Activated naive CD4-positive, alpha-beta T cell treated with anti-CD3 and anti-CD28 coated beads, Interleukin-2, amount 50 U/mL, for 72 hours (primary cell): Measurements from ENCODE around the gene PLCB2. TPM values are rescaled to one million over a fixed set of nuclear protein-coding genes. Genes with fewer than 3 reads are reported as not detected.

Source experiments
- ATAC-seq, 2 donors: fragments of 150-1000 bp; cut with Tn5 transposase; 2 replicates each; pipeline ENCODE4 v1.10.0; 2021; ENCODE audit warnings: mild to moderate bottlenecking in 2 of 2, moderate library complexity in 2 of 2
- DNase-seq, 2 donors: peaks; one replicate each; pipeline ENCODE4 v3.0.0; 2021 to 2022; ENCODE audit warnings: low spot score in 2 of 2
- H3K27ac Mint-ChIP-seq, 2 donors: one replicate each; pipeline ENCODE4 v1.8.0; 2022; ENCODE audit warnings: mild to moderate bottlenecking in 2 of 2, mixed read lengths in 2 of 2
- H3K36me3 Mint-ChIP-seq, 2 donors: one replicate each; pipeline ENCODE4 v1.8.0; 2022; ENCODE audit warnings: mixed read lengths in 2 of 2
- H3K9me3 Mint-ChIP-seq, 2 donors: one replicate each; pipeline ENCODE4 v1.8.0; 2022; ENCODE audit warnings: mixed read lengths in 2 of 2
- total RNA-seq, 2 donors: library from RNA; stranded (reverse); gene quantifications; one replicate each; pipeline ENCODE4 v1.2.3, GENCODE V29; 2022

Gene PLCB2
- total RNA-seq, 2 donors from 2014 or later = 63.5 to 91.5 TPM

- ATAC-seq (no peak), DNase-seq (no peak)
- no peak overlapping the region for H3K27ac Mint-ChIP-seq
- no peaks in the 10 kb centered on the region for H3K9me3 Mint-ChIP-seq
- H3K36me3 Mint-ChIP-seq = no peaks in the 10 kb centered on the region
Observed at GRCh38 chr15:40286794-40287193, 20.9 kb downstream of the PLCB2 start.

DNA sequence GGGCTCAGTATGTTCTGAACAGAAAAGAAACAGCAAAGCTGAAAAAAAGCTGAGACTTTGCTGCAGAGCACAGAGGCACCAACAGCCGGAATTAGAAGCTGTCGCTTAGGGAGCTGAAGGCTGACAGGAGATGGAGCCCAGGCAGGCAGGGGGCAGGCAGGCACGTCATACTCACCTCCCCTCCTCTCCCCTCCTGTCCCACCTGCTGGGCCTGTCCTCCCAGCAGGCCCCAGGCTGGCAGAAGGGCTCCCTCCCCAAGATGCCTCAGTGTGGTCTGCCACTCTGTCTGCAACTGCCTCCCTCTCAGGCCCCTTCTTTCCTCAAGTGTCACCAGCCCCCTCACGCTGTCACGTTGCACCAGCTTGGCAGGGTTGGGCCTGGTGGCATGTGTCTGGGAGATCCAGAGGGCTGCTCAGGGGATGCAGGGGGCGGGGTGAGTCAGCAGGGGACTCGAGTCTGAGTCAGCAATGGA, 21.6 kb downstream of the PLCB2 start:
- H3K27ac Mint-ChIP-seq = no peak overlapping the region
- ATAC-seq (no peak), DNase-seq (no peak)
- no peaks in the 10 kb centered on the region for H3K36me3 Mint-ChIP-seq
- H3K9me3 Mint-ChIP-seq = no peaks in the 10 kb centered on the region

DNA sequence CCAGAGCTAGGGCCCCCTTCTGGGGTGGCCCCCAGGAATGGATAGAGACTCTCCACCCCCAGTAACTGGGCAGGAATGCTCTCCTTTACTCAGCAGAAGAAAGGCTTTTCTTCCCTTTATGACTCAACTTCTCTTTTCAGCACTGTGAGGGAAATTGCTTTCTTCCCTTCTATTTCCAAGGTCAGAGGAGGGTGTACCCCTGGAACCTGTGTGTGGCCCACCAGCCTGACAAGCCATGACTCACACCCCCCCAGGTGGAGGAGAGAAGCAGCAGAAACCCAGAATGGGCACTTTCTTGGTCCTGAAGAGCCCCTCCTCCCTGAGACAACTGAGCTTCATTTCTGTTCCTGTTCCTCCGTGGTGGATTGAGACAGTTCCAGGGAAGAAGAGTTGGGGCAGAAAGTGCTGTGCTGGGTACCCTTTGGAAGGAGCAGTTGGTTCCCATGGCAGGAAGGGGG, 22.2 kb downstream of the PLCB2 start:
- H3K9me3 Mint-ChIP-seq = no peaks in the 10 kb centered on the region
- DNase-seq (no peak), ATAC-seq (no peak)
- no peak overlapping the region for H3K27ac Mint-ChIP-seq
- no peaks in the 10 kb centered on the region for H3K36me3 Mint-ChIP-seq

DNA sequence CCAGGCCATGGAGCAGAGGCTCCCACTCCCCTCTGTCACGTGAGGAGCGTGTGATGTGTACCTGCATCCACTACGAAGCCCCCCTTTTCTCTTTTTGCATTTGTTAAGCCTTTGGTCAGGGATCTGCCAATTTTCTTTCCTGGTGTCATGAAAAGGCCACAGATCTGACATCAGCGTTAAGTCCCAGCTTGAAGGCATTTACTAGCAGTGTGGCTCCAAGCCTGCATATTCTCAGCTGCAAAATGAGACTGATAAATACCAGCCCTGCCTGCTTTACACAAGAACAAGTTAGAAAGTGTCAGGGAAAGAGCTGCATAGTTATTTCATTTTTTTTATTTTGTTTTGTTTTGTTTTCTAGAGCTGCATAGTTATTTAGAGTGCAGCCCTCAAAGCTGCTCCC, 22.6 kb downstream of the PLCB2 start:
- no peak for ATAC-seq
- DNase-seq = no peak
- no peaks in the 10 kb centered on the region for H3K9me3 Mint-ChIP-seq
- no peaks in the 10 kb centered on the region for H3K36me3 Mint-ChIP-seq
- no peak overlapping the region for H3K27ac Mint-ChIP-seq

DNA sequence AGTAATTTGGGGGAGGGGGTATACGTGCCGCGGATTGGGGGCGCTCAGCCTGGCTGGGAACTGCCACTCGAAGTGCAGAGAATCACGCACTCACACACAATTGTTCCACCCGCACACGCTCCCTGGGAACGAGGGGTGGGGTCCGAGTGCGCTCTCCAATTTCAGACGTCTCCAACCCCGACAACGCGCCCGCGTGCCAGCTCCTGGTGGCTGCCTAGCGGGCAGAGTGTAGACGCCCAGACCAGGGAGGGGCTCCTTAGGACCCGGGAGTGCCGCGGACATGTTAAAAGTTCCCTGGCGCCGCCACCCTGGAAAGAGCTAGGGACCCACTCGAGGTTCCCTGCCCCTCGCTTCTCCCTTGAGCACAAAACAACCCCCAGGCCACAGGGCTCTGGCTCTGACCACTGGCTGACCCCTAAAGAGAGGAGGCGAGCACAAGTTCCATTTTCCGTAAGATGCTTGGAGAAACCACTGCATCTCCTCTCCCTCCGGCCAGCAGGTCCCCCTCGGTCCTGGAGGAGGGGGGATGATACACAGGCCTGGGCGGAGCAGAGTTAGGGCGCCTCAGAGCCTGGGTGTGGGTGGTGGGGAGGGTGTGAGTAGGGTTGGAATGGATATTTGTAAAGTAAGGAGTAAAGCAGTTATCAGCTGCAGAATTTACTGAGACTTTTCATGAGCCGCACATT, 24.0 kb downstream of the PLCB2 start:
- no peaks in the 10 kb centered on the region for H3K36me3 Mint-ChIP-seq

DNA sequence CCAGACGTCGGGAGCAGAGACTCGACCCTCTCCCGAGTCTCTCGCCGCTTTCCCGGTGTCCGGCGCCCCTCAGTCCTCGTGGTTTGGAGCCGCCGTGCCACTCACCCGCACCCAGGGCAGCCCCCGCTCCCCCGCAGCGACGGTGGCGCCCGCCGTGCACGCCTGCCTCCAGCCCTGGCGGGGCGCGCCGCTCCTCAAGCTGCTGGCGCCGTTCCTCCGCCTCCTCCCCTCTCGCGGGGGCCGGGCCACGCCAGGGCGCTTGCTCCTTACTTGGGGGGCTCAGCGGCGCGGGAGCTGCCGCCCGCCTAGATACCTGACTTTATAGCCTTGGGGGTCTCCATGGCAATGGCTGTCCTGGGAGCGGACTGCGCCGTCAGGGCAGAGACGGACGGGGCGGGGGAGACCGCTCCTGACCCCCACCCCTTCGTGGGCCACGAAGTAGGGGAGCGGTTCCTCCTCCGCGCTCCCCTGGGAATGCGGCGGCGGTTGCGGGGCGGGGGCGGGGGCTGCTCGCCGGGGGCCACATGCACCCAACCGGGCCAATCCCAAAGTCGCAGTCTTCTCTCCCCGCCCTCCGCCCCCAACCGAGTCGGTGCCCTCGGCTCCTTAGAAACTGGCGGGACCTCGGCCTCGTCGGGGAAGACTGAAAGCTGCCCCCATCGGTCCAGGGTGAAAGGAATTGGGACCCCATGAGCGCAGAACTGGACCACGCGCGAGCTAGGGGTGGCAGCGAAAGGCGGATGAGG, 24.7 kb downstream of the PLCB2 start, which contains the start of gene ANKRD63:
TSS of gene ANKRD63 (minus strand) at position 196 of the 746 bp plus-strand sequence. CDS start 478 bp downstream, outside the sequence.
- ATAC-seq = peak; percentile 21 to 60
- H3K9me3 Mint-ChIP-seq = no peaks in the 10 kb centered on the region
- DNase-seq = peak in 1 of 2 donors; percentile 50
- H3K36me3 Mint-ChIP-seq = no peaks in the 10 kb centered on the region
- H3K27ac Mint-ChIP-seq = no peak within 1 kb of the TSS

More for the DNA sequence above, 24.0 kb downstream of the PLCB2 start:
- H3K9me3 Mint-ChIP-seq = no peaks in the 10 kb centered on the region
- no peak overlapping the region for H3K27ac Mint-ChIP-seq
- DNase-seq (no peak), ATAC-seq (no peak)

- no peaks in the 10 kb centered on the region for H3K36me3 Mint-ChIP-seq
- DNase-seq (peak in 1 of 2 donors; percentile 71), ATAC-seq (peak; percentile 57 to 73)
- H3K9me3 Mint-ChIP-seq = no peaks in the 10 kb centered on the region
- no peak overlapping the region for H3K27ac Mint-ChIP-seq
Observed at GRCh38 chr15:40282147-40282868, 25.4 kb downstream of the PLCB2 start.

- Mint-ChIP-seq H3K36me3 (no peaks in the 10 kb centered on the region), H3K27ac (no peak overlapping the region), H3K9me3 (no peaks in the 10 kb centered on the region)
- ATAC-seq (no peak), DNase-seq (no peak)
Observed at GRCh38 chr15:40281801-40282146, 26.0 kb downstream of the PLCB2 start.

DNA sequence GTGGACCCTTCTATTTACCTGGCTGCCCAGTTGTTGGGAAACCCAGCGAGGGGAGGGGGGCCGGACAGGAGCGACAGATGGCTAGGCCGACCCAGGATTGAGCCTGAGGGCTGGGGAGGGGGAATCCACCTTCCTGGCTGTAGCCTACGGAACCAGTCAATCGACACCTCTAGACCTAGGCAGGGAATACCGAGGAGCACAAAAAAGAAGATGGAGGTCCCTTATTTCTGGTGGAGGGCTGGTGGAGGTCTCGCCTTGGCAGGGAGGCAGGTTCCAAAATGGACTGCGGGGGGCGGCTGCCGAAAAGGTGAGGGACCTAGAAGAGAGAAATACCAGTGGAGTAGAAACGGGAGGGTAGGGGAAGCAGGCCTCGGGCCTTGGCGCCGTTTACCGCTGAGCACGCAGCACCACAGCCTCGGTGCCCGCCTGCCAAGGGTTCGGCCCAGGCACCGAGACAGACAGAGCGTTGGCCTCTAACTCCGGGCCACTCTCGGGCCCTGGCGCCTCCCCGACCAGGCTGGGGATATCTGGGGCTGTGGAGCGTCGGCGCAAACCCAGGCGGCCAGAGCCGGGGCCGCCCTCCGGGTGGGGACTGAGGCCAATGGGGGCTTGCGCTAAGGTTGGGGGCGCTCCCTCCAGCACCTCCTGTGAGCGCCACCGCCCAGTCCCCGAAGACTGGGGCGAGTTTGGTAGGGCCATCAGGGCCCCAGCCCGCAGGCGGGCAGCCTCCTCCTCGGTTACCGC, 26.5 kb downstream of the PLCB2 start:
- ATAC-seq (no peak), DNase-seq (no peak)
- H3K9me3 Mint-ChIP-seq = no peaks in the 10 kb centered on the region
- H3K36me3 Mint-ChIP-seq = no peaks in the 10 kb centered on the region
- H3K27ac Mint-ChIP-seq = no peak overlapping the region

DNA sequence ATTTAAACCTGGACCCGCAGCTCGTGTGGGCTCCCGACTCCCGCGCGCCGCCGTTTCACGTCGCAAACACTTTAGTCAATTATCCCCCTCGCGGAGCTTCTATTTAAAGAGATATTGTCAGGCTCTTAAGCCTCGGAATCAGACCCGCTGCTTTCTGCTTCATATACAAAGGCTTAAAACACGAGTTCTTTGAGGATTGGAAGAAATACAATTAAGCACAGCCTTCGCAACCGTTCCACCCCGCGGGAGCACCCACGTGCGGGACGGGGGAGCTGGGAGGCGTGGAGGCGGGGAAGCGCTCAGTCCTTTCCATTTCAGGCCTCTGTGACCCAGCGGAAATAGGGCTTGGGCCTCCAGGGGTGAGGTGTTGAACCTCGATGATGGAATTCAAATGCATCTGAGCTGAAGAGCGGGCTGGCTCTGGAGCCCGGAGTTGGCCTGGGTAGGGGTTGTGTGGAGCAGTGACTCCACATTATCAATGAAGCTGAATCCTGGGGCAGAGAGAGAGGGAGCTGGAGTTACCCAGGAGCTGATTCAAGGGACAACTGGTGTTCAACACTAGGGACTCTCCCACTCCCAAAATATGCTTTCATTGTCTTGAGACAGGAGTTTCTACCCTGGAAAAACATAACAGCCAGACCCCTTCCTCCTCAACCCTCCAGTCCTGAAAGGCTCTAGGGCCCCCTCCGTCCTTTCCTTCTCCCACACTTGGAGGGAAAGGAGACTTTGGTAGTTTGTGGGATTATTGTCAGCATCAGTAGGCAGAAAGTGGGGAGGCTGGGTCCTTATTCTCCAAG, 27.3 kb downstream of the PLCB2 start:
- H3K36me3 Mint-ChIP-seq = no peaks in the 10 kb centered on the region
- H3K27ac Mint-ChIP-seq = no peak overlapping the region
- no peak for ATAC-seq
- no peak for DNase-seq
- no peaks in the 10 kb centered on the region for H3K9me3 Mint-ChIP-seq

DNA sequence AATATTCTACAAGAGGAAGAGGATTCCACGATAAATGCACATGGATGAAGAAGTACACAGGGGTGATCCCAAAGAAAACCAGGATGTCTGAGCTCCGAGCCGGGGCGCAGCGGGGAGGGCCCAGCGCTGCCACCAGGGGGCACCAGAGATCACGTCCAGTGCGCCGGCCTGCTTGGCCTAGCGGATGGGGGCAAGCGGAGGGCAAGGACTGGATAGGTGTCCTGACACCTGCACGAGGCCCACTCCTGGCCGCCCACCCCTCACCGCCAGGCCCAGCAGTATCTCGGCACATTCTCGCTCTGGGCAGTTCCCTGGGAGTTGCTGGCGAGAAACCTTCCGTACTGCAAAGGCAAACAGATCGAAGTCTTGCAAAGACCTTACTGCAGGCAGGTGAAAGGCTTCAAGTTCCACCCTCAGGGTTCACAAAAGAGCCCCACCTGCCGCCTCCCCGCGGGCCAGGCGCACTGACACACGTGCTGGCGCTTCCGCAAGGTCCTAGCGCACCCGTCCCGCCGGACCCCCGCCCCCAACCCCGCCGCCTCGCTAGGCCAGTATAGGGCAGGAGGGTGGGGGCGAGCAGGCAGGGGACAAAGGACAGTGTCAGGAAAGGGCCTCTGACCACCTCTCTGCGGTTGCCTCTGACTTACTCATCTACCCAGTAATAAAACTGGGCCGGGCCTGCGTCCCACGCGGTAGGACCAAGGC, 28.1 kb downstream of the PLCB2 start:
- ATAC-seq = peak; percentile 56 to 68
- no peak overlapping the region for H3K27ac Mint-ChIP-seq
- DNase-seq = peak; percentile 72 to 83
- H3K36me3 Mint-ChIP-seq = no peaks in the 10 kb centered on the region
- no peaks in the 10 kb centered on the region for H3K9me3 Mint-ChIP-seq

DNA sequence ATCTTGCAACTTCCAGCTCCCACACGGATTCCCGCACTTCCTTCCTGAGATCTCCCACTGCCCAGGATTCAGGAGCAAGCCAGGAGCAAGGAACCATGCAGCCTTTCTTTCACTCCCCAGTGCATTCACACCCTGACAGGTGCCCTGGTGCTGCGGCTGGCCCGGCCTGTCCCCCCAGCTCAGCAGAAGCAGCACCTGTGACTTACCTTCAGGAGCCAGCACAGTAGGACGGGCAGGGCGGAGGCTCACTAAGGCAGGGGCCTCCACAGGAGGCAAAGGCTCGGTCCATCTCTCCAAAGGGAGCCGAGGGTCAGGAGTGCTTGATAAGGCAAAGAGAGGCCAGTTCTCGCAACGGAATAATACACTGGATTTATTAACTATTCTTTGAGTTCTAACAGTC, 29.7 kb downstream of the PLCB2 start:
- H3K9me3 Mint-ChIP-seq = no peaks in the 10 kb centered on the region
- no peaks in the 10 kb centered on the region for H3K36me3 Mint-ChIP-seq
- DNase-seq = no peak
- ATAC-seq = no peak
- no peak overlapping the region for H3K27ac Mint-ChIP-seq

DNA sequence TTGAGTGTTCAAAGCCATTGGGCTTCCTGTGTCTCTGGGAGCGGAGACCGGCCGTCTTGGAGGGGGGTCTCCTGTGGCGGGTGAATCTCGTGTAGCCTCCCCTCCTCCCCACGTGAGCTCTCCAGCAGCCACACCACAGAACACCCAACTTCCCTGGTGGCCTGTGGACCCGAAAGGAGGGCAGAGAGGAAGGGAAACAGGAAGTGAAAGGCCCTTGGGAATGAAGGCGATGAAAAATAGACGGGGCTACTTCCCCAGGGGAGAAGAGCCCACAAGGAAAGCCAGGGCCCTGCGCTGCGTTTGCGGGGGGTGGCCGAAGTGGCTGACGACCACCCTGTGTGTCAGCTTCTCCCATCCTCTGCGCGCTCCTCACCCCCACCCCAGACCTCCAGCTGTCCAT, 30.3 kb downstream of the PLCB2 start:
- H3K9me3 Mint-ChIP-seq = no peaks in the 10 kb centered on the region
- DNase-seq (no peak), ATAC-seq (no peak)
- no peaks in the 10 kb centered on the region for H3K36me3 Mint-ChIP-seq
- no peak overlapping the region for H3K27ac Mint-ChIP-seq

DNA sequence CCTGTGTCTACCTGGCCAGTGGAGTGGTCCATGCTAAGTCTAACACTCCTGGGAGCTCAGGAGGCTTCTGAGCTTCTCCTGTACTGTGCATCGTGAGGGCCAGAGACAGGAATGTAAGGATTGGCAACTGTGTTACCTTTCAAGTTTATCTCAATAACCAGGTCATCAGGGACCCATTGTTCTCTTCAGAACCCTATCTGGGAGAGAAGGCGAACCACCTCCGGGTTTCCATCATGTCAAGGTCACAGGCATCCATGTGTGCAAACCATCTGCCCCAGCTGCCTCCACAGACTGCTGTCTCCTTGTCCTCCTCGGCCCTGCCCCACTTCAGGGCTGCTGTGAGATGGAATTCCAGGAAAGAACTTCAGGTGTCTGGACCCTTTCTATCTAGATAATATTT, 30.8 kb downstream of the PLCB2 start:
- no peak for DNase-seq
- no peak for ATAC-seq
- no peaks in the 10 kb centered on the region for H3K9me3 Mint-ChIP-seq
- no peak overlapping the region for H3K27ac Mint-ChIP-seq
- no peaks in the 10 kb centered on the region for H3K36me3 Mint-ChIP-seq

DNA sequence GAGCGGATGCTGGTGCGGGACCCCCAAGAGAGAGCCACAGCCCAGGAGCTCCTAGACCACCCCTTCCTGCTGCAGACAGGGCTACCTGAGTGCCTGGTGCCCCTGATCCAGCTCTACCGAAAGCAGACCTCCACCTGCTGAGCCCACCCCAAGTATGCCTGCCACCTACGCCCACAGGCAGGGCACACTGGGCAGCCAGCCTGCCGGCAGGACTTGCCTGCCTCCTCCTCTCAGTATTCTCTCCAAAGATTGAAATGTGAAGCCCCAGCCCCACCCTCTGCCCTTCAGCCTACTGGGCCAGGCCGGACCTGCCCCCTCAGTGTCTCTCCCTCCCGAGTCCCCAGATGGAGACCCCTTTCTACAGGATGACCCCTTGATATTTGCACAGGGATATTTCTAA, 31.8 kb downstream of the PLCB2 start:
- DNase-seq (no peak), ATAC-seq (no peak)
- no peak overlapping the region for H3K27ac Mint-ChIP-seq
- H3K36me3 Mint-ChIP-seq = no peaks in the 10 kb centered on the region
- H3K9me3 Mint-ChIP-seq = no peaks in the 10 kb centered on the region
